SH-SY5Y (cell line): ENCODE measurements around the gene LRRC66.

Experiments used
- GATA2 ChIP-seq: IDR thresholded peaks from 2 replicates; pipeline ENCODE4 v1.6.1; 2011; ENCODE audit warnings: mild to moderate bottlenecking, low read depth, low read length
- GATA3 ChIP-seq: IDR thresholded peaks from 2 replicates; pipeline ENCODE4 v1.6.1; 2011; ENCODE audit warnings: low read depth, mild to moderate bottlenecking, low read length, moderate library complexity

DNA sequence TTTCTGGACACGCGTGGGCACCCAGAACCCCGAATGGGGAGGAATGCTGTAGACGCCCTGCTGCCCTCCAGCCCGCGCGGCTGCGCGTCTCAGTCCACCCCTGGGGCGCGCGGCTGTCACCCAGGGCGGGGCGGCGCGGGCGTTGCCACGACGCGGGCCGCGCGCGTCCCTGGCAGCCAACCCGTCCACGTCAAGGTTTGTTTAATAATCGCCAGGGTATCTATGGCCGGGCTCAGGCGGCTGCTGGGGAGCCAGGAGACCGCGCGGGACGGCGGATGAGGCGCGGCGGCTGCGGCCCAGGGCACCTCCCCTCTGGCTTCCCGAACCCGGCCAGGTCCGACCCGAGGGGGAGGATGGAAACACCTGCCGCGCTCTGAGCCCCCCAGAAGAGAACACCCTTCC is 31.1 kb upstream of the LRRC66 start, which contains the start of gene SPATA18:
- TF ChIP-seq GATA2 (no peak), GATA3 (no peak)
